Measurements from ENCODE around the gene PGBD5.

- TF ChIP-seq EZH2 (IDR thresholded peaks at IDR 0.05; ENCODE audit: low read length) (no peak), CTCF (optimal IDR thresholded peaks at IDR 0.05 in 1 of 3, IDR thresholded peaks at IDR 0.05 in 1 of 3, conservative IDR thresholded peaks at IDR 0.05 in 1 of 3; ENCODE audit: extremely low read depth in 1 of 3, insufficient read depth in 2 of 3, low read length in 3 of 3) (no peak)
These were observed 38.5 kb upstream of the PGBD5 start for GRCh38 chr1:230464671-230465070.

Measured in keratinocyte (primary cell).